K562 (cell line): ENCODE results near the gene MEA1. TPM values are rescaled to one million over a fixed set of nuclear protein-coding genes. Genes with fewer than 3 reads are reported as not detected.

ENCODE experiments used
- ATAC-seq: fragments of 200-7000 bp; cut with Tn5 transposase; 3 replicates; pipeline ENCODE4 v1.9.1; 2020; ENCODE audit warnings: moderate library complexity
- BruUV-seq: library from RNA; stranded (reverse); fragments of 400-500 nt; replicated peaks from 2 replicates; lab custom pipeline; 2021; lab: Mats Ljungman, UMichigan
- CTCF ChIA-PET: fragments of 300-600 bp; formaldehyde crosslinking; extraction: SDS; loops from one replicate; lab custom pipeline; 2021; ENCODE audit warnings: low intra/inter-chr PET ratio; lab: Yijun Ruan, JAX
- POLR2A ChIA-PET: fragments of 300-600, 350-650 bp; sonication (Branson Sonifier 250); formaldehyde crosslinking; extraction: SDS; loops from one replicate; lab custom pipeline; 2021; ENCODE audit warnings: antibody characterized with exemption, inconsistent platforms; lab: Yijun Ruan, JAX
- DNase-seq, 4 experiments: peaks; one replicate each; pipeline versions ENCODE4 v3.0.0 to v3.0.0-alpha.2; 2011 to 2018; ENCODE audit warnings: low spot score in 3 of 4, mixed read lengths in 3 of 4; ENCODE audit errors: extremely low read depth in 1 of 4
- FAIRE-seq: peaks from 2 replicates; lab custom pipeline; 2011; peaks lifted over from hg19 to GRCh38; lab: Jason Lieb, UNC
- H2AFZ ChIP-seq: 2 replicates; pipeline ENCODE4 v1.6.0; 2011; ENCODE audit warnings: low read depth, low read length, control low read depth, inconsistent platforms
- H3K27ac ChIP-seq: fragments of 200-600 bp; 3 replicates; pipeline ENCODE4 v1.8.0; 2011; ENCODE audit warnings: low read depth, mild to moderate bottlenecking, control low read depth, inconsistent platforms, low read length, moderate library complexity, mixed read lengths; ENCODE audit errors: extremely low read depth
- H3K27me3 ChIP-seq, 2 experiments: fragments of 300-600 bp in 1 of 2; 2 replicates in 1 of 2; 3 replicates in 1 of 2; pipeline versions ENCODE4 v1.6.0 to v1.8.0; 2011; ENCODE audit warnings: inconsistent platforms in 2 of 2, low read length in 2 of 2, mild to moderate bottlenecking in 1 of 2, mixed read lengths in 1 of 2, moderate library complexity in 1 of 2; ENCODE audit not compliant: control insufficient read depth in 2 of 2, insufficient read depth in 2 of 2
- H3K36me3 ChIP-seq: fragments of 300-600 bp; 3 replicates; pipeline ENCODE4 v1.8.0; 2011; ENCODE audit warnings: mild to moderate bottlenecking, low read length, inconsistent platforms; ENCODE audit not compliant: control insufficient read depth, insufficient read depth
- H3K4me1 ChIP-seq, 2 experiments: fragments of 200-600 bp in 1 of 2; replicated peaks in 1 of 2; 2 replicates in 1 of 2; 3 replicates in 1 of 2; pipeline versions ENCODE4 v1.5.1 to v1.8.0; 2011; ENCODE audit warnings: inconsistent platforms in 2 of 2, low read length in 2 of 2, mild to moderate bottlenecking in 1 of 2, mixed read lengths in 1 of 2, moderate library complexity in 1 of 2; ENCODE audit not compliant: control insufficient read depth in 2 of 2, insufficient read depth in 2 of 2
- H3K4me2 ChIP-seq: 2 replicates; pipeline ENCODE4 v1.6.1; 2011; ENCODE audit warnings: low read length, control low read depth, inconsistent platforms, mixed read lengths; ENCODE audit not compliant: insufficient read depth
- H3K4me3 ChIP-seq: fragments of 200-600 bp; sonication (generic), shearing (Covaris generic); 2 replicates; pipeline ENCODE4 v1.5.1; 2016; ENCODE audit warnings: control low read depth, inconsistent platforms
- H3K79me2 ChIP-seq: fragments of 200-600 bp; 3 replicates; pipeline ENCODE4 v1.8.0; 2011; ENCODE audit warnings: low read length, inconsistent platforms; ENCODE audit not compliant: control insufficient read depth, insufficient read depth
- H3K9ac ChIP-seq, 2 experiments: 2 replicates each; pipeline versions ENCODE4 v1.6.0 to v1.6.1; 2011; ENCODE audit warnings: low read depth in 2 of 2, low read length in 2 of 2, control low read depth in 1 of 2, inconsistent platforms in 1 of 2, mild to moderate bottlenecking in 1 of 2, mixed read lengths in 1 of 2; ENCODE audit not compliant: insufficient read depth in 1 of 2
- H3K9me1 ChIP-seq: one replicate; pipeline ENCODE4 v1.6.0; 2011; ENCODE audit warnings: inconsistent platforms, mild to moderate bottlenecking, low read length, moderate library complexity; ENCODE audit not compliant: control insufficient read depth, insufficient read depth
- H3K9me3 ChIP-seq: replicated peaks from 2 replicates; pipeline ENCODE4 v1.5.1; 2011; ENCODE audit warnings: low read depth, low read length, inconsistent platforms; ENCODE audit not compliant: control insufficient read depth, insufficient read depth
- H4K20me1 ChIP-seq: replicated peaks from 2 replicates; pipeline ENCODE4 v1.6.1; 2011; ENCODE audit warnings: low read length, inconsistent platforms, mixed read lengths; ENCODE audit not compliant: control insufficient read depth, insufficient read depth
- CBFA2T2 ChIP-seq: fragments of 450-650 bp; conservative IDR thresholded peaks from 2 replicates; pipeline ENCODE4 v1.6.1; 2017; ENCODE audit warnings: mild to moderate bottlenecking
- CBFA2T3 ChIP-seq: fragments of 450-650 bp; IDR thresholded peaks from 2 replicates; pipeline ENCODE4 v1.6.1; 2017
- EHMT2 ChIP-seq: fragments of 450-650 bp; IDR thresholded peaks from 2 replicates; pipeline ENCODE4 v1.6.1; 2018; ENCODE audit warnings: antibody characterized with exemption
- GABPB1 ChIP-seq: sonication (generic); formaldehyde crosslinking; IDR thresholded peaks from 2 replicates; pipeline ENCODE4 v1.8.0; 2022; ENCODE audit warnings: mild to moderate bottlenecking, missing genetic modification reagents
- HNRNPH1 ChIP-seq: fragments of 200-400 bp; formaldehyde crosslinking; optimal IDR thresholded peaks from 2 replicates; pipeline ENCODE3; 2017; ENCODE audit warnings: low read depth, mild to moderate bottlenecking, low read length, moderate library complexity
- MYC ChIP-seq, 2 experiments: fragments of 250-450 bp in 1 of 2; sonication (Bioruptor Pico) in 1 of 2; IDR thresholded peaks; 2 replicates each; pipeline versions ENCODE4 v1.5.1 to v1.6.1; 2012 to 2021; ENCODE audit warnings: low read depth in 2 of 2, borderline replicate concordance in 1 of 2, improper control_type of control experiment in 1 of 2, low read length in 1 of 2, mild to moderate bottlenecking in 1 of 2, moderate library complexity in 1 of 2
- POLR2A ChIP-seq: fragments of 450-650 bp; conservative IDR thresholded peaks from 2 replicates; pipeline ENCODE4 v1.6.1; 2016
- TCF3 ChIP-seq: sonication (generic); formaldehyde crosslinking; IDR thresholded peaks from 2 replicates; pipeline ENCODE4 v1.4.0; 2020; ENCODE audit warnings: mild to moderate bottlenecking, missing genetic modification reagents
- ZNF212 ChIP-seq: fragments of 450-650 bp; formaldehyde crosslinking; IDR thresholded peaks from 2 replicates; pipeline ENCODE4 v1.4.0; 2020; ENCODE audit warnings: mild to moderate bottlenecking
- WGBS: fragments of 100-300 bp; shearing (Covaris generic); methylation state at CpG from one replicate; pipeline ENCODE4 v1.1.6; 2016; ENCODE audit warnings: low coverage, mixed read lengths; ENCODE audit not compliant: insufficient coverage; ENCODE audit errors: missing lambda C conversion rate; 5-methylcytosine and 5-hydroxymethylcytosine counted together
- in situ Hi-C: fragments of 300-500 bp; cut with MboI; formaldehyde crosslinking; loops from 4 replicates; pipeline ENCODE4 v1.15.0; 2018; ENCODE audit warnings: inconsistent platforms, mixed read lengths
- intact Hi-C: fragments of 100-400 bp; cut with micrococcal nuclease; formaldehyde crosslinking; loops from 2 replicates; pipeline ENCODE4 v1.14.2; 2022
- polyA plus RNA-seq, 8 experiments: library from polyadenylated mRNA; depleted of rRNA in 4 of 8; stranded (reverse) in 5 of 8; unstranded in 3 of 8; fragments of >200 nt; fragmentation: Nextera tagmentation in 2 of 8; fragmentation: Illumina TruSeq in 1 of 8; extraction: Ambion mirVana in 2 of 8; extraction: Trizol in 1 of 8; gene quantifications; 2 replicates each; pipeline versions ENCODE4 v1.2.1 to v1.2.3, GENCODE V29; 2011 to 2014; ENCODE audit warnings: inconsistent platforms in 1 of 8, missing spikeins in 1 of 8
- total RNA-seq, 7 experiments: library from RNA; depleted of rRNA in 6 of 7; stranded (reverse); fragments of >200 nt in 6 of 7; fragmentation: Illumina TruSeq in 2 of 7; extraction: Trizol in 2 of 7; gene quantifications; 2 replicates each; pipeline versions ENCODE4 v1.2.1 to v1.2.3, GENCODE V29; 2011 to 2021; ENCODE audit warnings: low replicate concordance in 1 of 7
- TF ChIP-seq, protein P1 (sequence below): conservative IDR thresholded peaks from 2 replicates; pipeline ENCODE4 v1.6.1; 2011; ENCODE audit warnings: low read depth, mild to moderate bottlenecking, low read length; ENCODE audit not compliant: control insufficient read depth
- TF ChIP-seq, protein P2 (sequence below), 2 experiments: IDR thresholded peaks; 2 replicates each; pipeline ENCODE4 v1.6.1; 2011; ENCODE audit warnings: borderline replicate concordance in 1 of 2, control low read depth in 1 of 2, low read depth in 1 of 2, low read length in 1 of 2, mild to moderate bottlenecking in 1 of 2, mixed read lengths in 1 of 2, moderate library complexity in 1 of 2; ENCODE audit not compliant: insufficient read depth in 1 of 2, insufficient read length in 1 of 2, poor library complexity in 1 of 2, severe bottlenecking in 1 of 2; ENCODE audit errors: extremely low read depth in 1 of 2
- TF ChIP-seq, protein P3 (sequence below): fragments of 250-450 bp; sonication (Bioruptor Pico); IDR thresholded peaks from 2 replicates; pipeline ENCODE4 v1.9.0; 2021; ENCODE audit warnings: mild to moderate bottlenecking

Gene MEA1
- total and polyA plus RNA-seq, 9 of the 15 experiments (the other 6 are each of a cell fraction or from before 2014, with no cell fraction given), result 86.8 to 210 (median 152) TPM

DNA sequence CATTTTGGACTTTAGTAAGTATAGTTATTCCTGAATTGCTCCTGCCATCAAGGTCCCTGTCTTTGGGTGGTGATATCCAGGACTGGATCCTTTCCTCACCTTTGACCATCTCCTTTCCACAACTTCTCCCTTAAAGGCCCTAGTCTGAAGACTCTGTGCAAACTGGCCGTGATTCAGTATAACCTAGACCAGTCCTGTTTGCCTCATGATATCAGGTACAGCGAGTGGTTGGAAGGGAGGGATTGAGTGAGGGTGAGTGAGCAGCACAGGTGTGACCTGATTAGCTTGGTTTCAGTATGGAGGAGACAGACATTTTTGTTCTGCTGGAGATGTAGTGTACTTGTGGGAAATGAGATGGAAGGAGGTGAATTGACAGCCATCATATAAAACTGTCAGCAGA lies 5.4 kb upstream of the MEA1 start:
- H3K9me1 ChIP-seq, result no peaks in the 10 kb centered on the region
- H3K36me3 ChIP-seq, result peaks cover 65% of the 10 kb centered on the region
- POLR2A ChIA-PET, result interaction anchor here (1.4 kb wide), 1 partner anchor 29 kb away, joined by 3 read pairs; no protein-coding TSS in a partner anchor
- no TSS peak for BruUV-seq
- 0 out of 2 replicates have a peak, but pooled peaks cover 4% of the 10 kb centered on the region for H4K20me1 ChIP-seq
- ATAC-seq, result no peak
- H3K4me1 ChIP-seq, result peaks cover 43 to 45% of the 10 kb centered on the region in 2 experiments
- H3K27me3 ChIP-seq, result no peaks in the 10 kb centered on the region
- in situ Hi-C loops (no loop called here), intact Hi-C loops (no loop called here)
- no peak overlapping the region for H2AFZ ChIP-seq
- H3K79me2 ChIP-seq, result peaks cover 66% of the 10 kb centered on the region
- CTCF ChIA-PET, result no interaction called here
- H3K4me2 ChIP-seq, result no peak overlapping the region
- peak in 1 of 4 experiments; percentile 30 for DNase-seq
- FAIRE-seq, result peak; percentile 66
- no peak overlapping the region for H3K4me3 ChIP-seq
- peak overlapping the region; percentile 8 to 62; a peak in 2 of 4 replicates for H3K9ac ChIP-seq
- H3K27ac ChIP-seq, result peak overlapping the region; percentile 35; the same call in 1 of the 3 replicates
- no peaks in the 10 kb centered on the region for H3K9me3 ChIP-seq
- WGBS, result 37% methylated on average over 2 of the region's 2 CpGs
- no peak for TF ChIP-seq MYC (IDR thresholded peaks at IDR 0.05; ENCODE audit: low read depth, low read length)
- TF ChIP-seq MYC (CRISPR knock-in tag; IDR thresholded peaks at IDR 0.05; ENCODE audit: borderline replicate concordance, low read depth), result no peak
- no peak for TF ChIP-seq GABPB1 (CRISPR knock-in tag)
- TF ChIP-seq CBFA2T3, result peak; percentile 63
- TF ChIP-seq ZNF212 (CRISPR knock-in tag), result no peak
- TF ChIP-seq, protein P1, sequence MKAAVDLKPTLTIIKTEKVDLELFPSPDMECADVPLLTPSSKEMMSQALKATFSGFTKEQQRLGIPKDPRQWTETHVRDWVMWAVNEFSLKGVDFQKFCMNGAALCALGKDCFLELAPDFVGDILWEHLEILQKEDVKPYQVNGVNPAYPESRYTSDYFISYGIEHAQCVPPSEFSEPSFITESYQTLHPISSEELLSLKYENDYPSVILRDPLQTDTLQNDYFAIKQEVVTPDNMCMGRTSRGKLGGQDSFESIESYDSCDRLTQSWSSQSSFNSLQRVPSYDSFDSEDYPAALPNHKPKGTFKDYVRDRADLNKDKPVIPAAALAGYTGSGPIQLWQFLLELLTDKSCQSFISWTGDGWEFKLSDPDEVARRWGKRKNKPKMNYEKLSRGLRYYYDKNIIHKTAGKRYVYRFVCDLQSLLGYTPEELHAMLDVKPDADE, result no peak
- no peak for TF ChIP-seq HNRNPH1
- TF ChIP-seq, protein P2, sequence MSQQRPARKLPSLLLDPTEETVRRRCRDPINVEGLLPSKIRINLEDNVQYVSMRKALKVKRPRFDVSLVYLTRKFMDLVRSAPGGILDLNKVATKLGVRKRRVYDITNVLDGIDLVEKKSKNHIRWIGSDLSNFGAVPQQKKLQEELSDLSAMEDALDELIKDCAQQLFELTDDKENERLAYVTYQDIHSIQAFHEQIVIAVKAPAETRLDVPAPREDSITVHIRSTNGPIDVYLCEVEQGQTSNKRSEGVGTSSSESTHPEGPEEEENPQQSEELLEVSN (IDR thresholded peaks at IDR 0.05; ENCODE audit: borderline replicate concordance in 1 of 2, extremely low read depth in 1 of 2, insufficient read depth in 1 of 2, insufficient read length in 1 of 2, low read depth in 1 of 2, low read length in 1 of 2, poor library complexity in 1 of 2, severe bottlenecking in 1 of 2), result no peak
- peak; percentile 14; the same call in 1 of the 2 replicates for TF ChIP-seq CBFA2T2
- TF ChIP-seq EHMT2, result no peak
- TF ChIP-seq POLR2A, result no peak
- TF ChIP-seq, protein P3, sequence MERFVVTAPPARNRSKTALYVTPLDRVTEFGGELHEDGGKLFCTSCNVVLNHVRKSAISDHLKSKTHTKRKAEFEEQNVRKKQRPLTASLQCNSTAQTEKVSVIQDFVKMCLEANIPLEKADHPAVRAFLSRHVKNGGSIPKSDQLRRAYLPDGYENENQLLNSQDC (CRISPR knock-in tag), result no peak
- TF ChIP-seq TCF3, result 0 out of 2 replicates have a peak, but pooled peaks have one; percentile 16
